HG03439 (cell line): ENCODE measurements around the gene FCER2.
"Not testable (repeated sequence)": the region's sequence is repeated elsewhere in the genome, so short reads cannot be mapped to it uniquely, and the experiment has no call there.

Experiments used
- ATAC-seq: cut with Tn5 transposase; IDR thresholded peaks from one replicate; pipeline ENCODE4 v1.9.1; 2021; ENCODE audit warnings: mild to moderate bottlenecking, moderate library complexity; ENCODE audit not compliant: unreplicated experiment

Gene FCER2

GRCh38 chr19:7654401-7654800 lies 47.5 kb downstream of the FCER2 start:
- ATAC-seq = no peak

GRCh38 chr19:7652061-7652641 lies 49.8 kb downstream of the FCER2 start:
- no peak for ATAC-seq

- no peak for ATAC-seq
Observed at GRCh38 chr19:7650148-7650547, 51.8 kb downstream of the FCER2 start.

- no peak for ATAC-seq
Observed at GRCh38 chr19:7648265-7649014, 53.5 kb downstream of the FCER2 start.

- ATAC-seq = no peak
Observed at GRCh38 chr19:7647156-7647555, 54.8 kb downstream of the FCER2 start.

GRCh38 chr19:7646426-7646700 lies 55.6 kb downstream of the FCER2 start:
- no peak for ATAC-seq

GRCh38 chr19:7645656-7646425 lies 56.1 kb downstream of the FCER2 start:
- ATAC-seq = no peak

GRCh38 chr19:7645163-7645562 lies 56.8 kb downstream of the FCER2 start:
- no peak for ATAC-seq

GRCh38 chr19:7644550-7644877 lies 57.4 kb downstream of the FCER2 start:
- no peak for ATAC-seq

GRCh38 chr19:7643629-7644549 lies 58.0 kb downstream of the FCER2 start:
- not testable (repeated sequence) for ATAC-seq

GRCh38 chr19:7643031-7643415 lies 58.9 kb downstream of the FCER2 start:
- ATAC-seq = no peak

GRCh38 chr19:7642295-7643030 lies 59.5 kb downstream of the FCER2 start:
- no peak for ATAC-seq

GRCh38 chr19:7641290-7642276 lies 60.3 kb downstream of the FCER2 start:
- ATAC-seq = no peak

- ATAC-seq = no peak
Observed at GRCh38 chr19:7640803-7641202, 61.1 kb downstream of the FCER2 start.

- ATAC-seq = no peak
Observed at GRCh38 chr19:7639863-7640348, 62.0 kb downstream of the FCER2 start.

GRCh38 chr19:7638802-7639465 lies 63.0 kb downstream of the FCER2 start:
- no peak for ATAC-seq
